Gastrocnemius medialis (tissue), 4 donors: ENCODE measurements around the gene RPA1.

Experiments
- POLR2A ChIP-seq, 2 donors: fragments of 450-650 bp; IDR thresholded peaks; one replicate each; pipeline ENCODE4 v1.6.1; 2017; ENCODE audit warnings: antibody characterized with exemption in 2 of 2, mild to moderate bottlenecking in 2 of 2, moderate library complexity in 2 of 2
- TF ChIP-seq, protein P1 (sequence below), 5 experiments: fragments of 450-650 bp in 3 of 5; fragments of 200-600 bp in 2 of 5; sonication (generic) in 2 of 5; IDR thresholded peaks in 4 of 5; conservative IDR thresholded peaks in 1 of 5; 1 replicate in 4 of 5; 2 replicates in 1 of 5; pipeline ENCODE4 v1.5.1; 2016 to 2019; ENCODE audit warnings: antibody characterized with exemption in 5 of 5, mild to moderate bottlenecking in 3 of 5, moderate library complexity in 3 of 5

DNA sequence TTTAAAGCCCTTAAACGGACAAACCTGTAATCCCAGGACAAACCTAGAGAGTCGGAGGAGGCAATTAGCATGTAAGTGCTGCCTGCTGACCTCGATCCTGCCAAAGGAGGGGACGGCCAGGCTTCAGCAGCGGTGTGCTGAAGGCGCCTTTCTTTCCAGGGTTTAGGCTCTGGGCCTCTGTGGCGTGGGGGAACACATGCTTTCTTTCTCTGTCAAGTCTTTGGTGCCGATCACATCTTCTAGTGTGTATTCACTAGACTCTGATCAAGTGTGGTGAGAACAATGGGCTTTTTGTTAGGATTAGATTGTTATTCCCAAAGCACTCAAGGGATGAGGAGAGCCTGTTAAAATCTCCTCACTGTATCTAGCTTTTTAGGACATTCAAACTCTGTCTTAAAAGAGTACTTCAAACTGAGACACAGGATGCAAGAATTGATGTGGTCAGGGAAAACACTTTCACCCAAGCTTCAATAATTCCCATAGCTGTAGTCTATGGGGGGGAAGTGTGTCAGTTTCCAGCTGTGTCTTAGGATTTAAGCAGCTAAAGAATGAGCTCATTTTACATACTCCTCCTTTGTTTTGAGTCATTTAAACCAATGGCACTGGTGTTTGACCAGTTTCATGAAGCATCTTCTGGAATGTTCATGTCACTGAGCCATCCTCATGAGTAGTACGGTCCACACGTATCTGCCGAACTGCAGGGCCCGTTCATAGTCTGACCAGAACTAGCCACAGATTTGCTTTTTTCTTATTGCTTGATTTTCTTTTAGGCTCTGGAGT lies 51.2 kb downstream of the RPA1 start:
- TF ChIP-seq, protein P1, sequence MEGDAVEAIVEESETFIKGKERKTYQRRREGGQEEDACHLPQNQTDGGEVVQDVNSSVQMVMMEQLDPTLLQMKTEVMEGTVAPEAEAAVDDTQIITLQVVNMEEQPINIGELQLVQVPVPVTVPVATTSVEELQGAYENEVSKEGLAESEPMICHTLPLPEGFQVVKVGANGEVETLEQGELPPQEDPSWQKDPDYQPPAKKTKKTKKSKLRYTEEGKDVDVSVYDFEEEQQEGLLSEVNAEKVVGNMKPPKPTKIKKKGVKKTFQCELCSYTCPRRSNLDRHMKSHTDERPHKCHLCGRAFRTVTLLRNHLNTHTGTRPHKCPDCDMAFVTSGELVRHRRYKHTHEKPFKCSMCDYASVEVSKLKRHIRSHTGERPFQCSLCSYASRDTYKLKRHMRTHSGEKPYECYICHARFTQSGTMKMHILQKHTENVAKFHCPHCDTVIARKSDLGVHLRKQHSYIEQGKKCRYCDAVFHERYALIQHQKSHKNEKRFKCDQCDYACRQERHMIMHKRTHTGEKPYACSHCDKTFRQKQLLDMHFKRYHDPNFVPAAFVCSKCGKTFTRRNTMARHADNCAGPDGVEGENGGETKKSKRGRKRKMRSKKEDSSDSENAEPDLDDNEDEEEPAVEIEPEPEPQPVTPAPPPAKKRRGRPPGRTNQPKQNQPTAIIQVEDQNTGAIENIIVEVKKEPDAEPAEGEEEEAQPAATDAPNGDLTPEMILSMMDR (IDR thresholded peaks at IDR 0.05 in 4 of 5, conservative IDR thresholded peaks at IDR 0.05 in 1 of 5): no peak
- TF ChIP-seq POLR2A (IDR thresholded peaks at IDR 0.05): no peak
